IMR-90 (cell line): Measurements from ENCODE around the gene MILR1. TPM values are rescaled to one million over a fixed set of nuclear protein-coding genes. Genes with fewer than 3 reads are reported as not detected.

Source experiments
- ATAC-seq: fragments of 200-7000 bp; cut with Tn5 transposase; 2 replicates; pipeline ENCODE4 v1.9.1; 2020; ENCODE audit warnings: low read depth, mild to moderate bottlenecking, moderate library complexity
- BruUV-seq: library from RNA; stranded (reverse); fragments of 400-500 nt; replicated peaks from 2 replicates; lab custom pipeline; 2021; lab: Mats Ljungman, UMichigan
- CTCF ChIA-PET: fragments of 300-600 bp; formaldehyde crosslinking; extraction: SDS; loops from one replicate; lab custom pipeline; 2021; ENCODE audit warnings: antibody characterized with exemption; lab: Yijun Ruan, JAX
- POLR2A ChIA-PET: fragments of 300-600 bp; sonication (Branson Sonifier 250); formaldehyde crosslinking; loops from one replicate; lab custom pipeline; 2022; ENCODE audit warnings: antibody characterized with exemption; ENCODE audit not compliant: unreplicated experiment; lab: Charles Lee
- DNase-seq: peaks from one replicate; pipeline ENCODE4 v3.0.0; 2013
- H2AFZ ChIP-seq: replicated peaks from 2 replicates; pipeline ENCODE3; 2013; ENCODE audit warnings: low read length, mild to moderate bottlenecking; ENCODE audit not compliant: poor library complexity
- H2AK5ac ChIP-seq: 2 replicates; pipeline ENCODE4 v1.6.1; 2013; ENCODE audit warnings: low read depth, low read length, inconsistent platforms
- H2AK9ac ChIP-seq: replicated peaks from 2 replicates; pipeline ENCODE3; 2013; ENCODE audit warnings: mild to moderate bottlenecking, low read depth, low read length, moderate library complexity; ENCODE audit not compliant: poor library complexity
- H2BK120ac ChIP-seq: 2 replicates; pipeline ENCODE4 v1.6.1; 2013; ENCODE audit warnings: low read depth, low read length, inconsistent platforms
- H2BK15ac ChIP-seq: 3 replicates; pipeline ENCODE4 v1.6.1; 2013; ENCODE audit warnings: low read depth, low read length, inconsistent platforms
- H2BK20ac ChIP-seq: 2 replicates; pipeline ENCODE4 v1.6.1; 2013; ENCODE audit warnings: low read depth, mild to moderate bottlenecking, inconsistent platforms, low read length, moderate library complexity
- H2BK5ac ChIP-seq: 2 replicates; pipeline ENCODE4 v1.6.1; 2013; ENCODE audit warnings: mild to moderate bottlenecking, low read depth, low read length, inconsistent platforms; ENCODE audit not compliant: poor library complexity, severe bottlenecking
- H3K14ac ChIP-seq: replicated peaks from 2 replicates; pipeline ENCODE4 v1.6.1; 2013; ENCODE audit warnings: low read depth, low read length, inconsistent platforms
- H3K18ac ChIP-seq: 2 replicates; pipeline ENCODE4 v1.6.1; 2013; ENCODE audit warnings: low read depth, low read length, control low read depth
- H3K23ac ChIP-seq: 2 replicates; pipeline ENCODE4 v1.6.1; 2013; ENCODE audit warnings: low read depth, low read length, inconsistent platforms
- H3K27ac ChIP-seq: 2 replicates; pipeline ENCODE4 v1.5.1; 2013; ENCODE audit warnings: mild to moderate bottlenecking, control low read depth, low read length; ENCODE audit not compliant: insufficient read depth
- H3K27me3 ChIP-seq: 2 replicates; pipeline ENCODE4 v1.6.1; 2013; ENCODE audit warnings: low read length; ENCODE audit not compliant: control insufficient read depth, insufficient read depth
- H3K36me3 ChIP-seq: 2 replicates; pipeline ENCODE4 v1.6.1; 2013; ENCODE audit warnings: low read length, mixed read lengths; ENCODE audit not compliant: control insufficient read depth, insufficient read depth
- H3K4ac ChIP-seq: 2 replicates; pipeline ENCODE4 v1.6.1; 2013; ENCODE audit warnings: low read depth, low read length, inconsistent platforms
- H3K4me1 ChIP-seq: 2 replicates; pipeline ENCODE4 v1.6.1; 2013; ENCODE audit warnings: low read length, mixed read lengths; ENCODE audit not compliant: control insufficient read depth, insufficient read depth
- H3K4me2 ChIP-seq: 2 replicates; pipeline ENCODE4 v1.6.1; 2013; ENCODE audit warnings: low read depth, mild to moderate bottlenecking, control low read depth, low read length, moderate library complexity
- H3K4me3 ChIP-seq: 2 replicates; pipeline ENCODE4 v1.5.1; 2013; ENCODE audit warnings: low read depth, mild to moderate bottlenecking, control low read depth, low read length, moderate library complexity; ENCODE audit not compliant: insufficient read depth
- H3K56ac ChIP-seq: 2 replicates; pipeline ENCODE4 v1.6.1; 2013; ENCODE audit warnings: low read length, inconsistent platforms; ENCODE audit not compliant: insufficient read depth; ENCODE audit errors: extremely low read depth
- H3K79me1 ChIP-seq, 2 experiments: 2 replicates each; pipeline ENCODE4 v1.6.1; 2013; ENCODE audit warnings: low read length in 2 of 2, inconsistent platforms in 1 of 2, low read depth in 1 of 2
- H3K9ac ChIP-seq: 2 replicates; pipeline ENCODE4 v1.6.1; 2013; ENCODE audit warnings: low read depth, low read length, control low read depth
- H3K9me1 ChIP-seq: 2 replicates; pipeline ENCODE4 v1.6.1; 2013; ENCODE audit warnings: low read length, inconsistent platforms; ENCODE audit not compliant: insufficient read depth
- H3K9me3 ChIP-seq: 2 replicates; pipeline ENCODE4 v1.6.1; 2013; ENCODE audit warnings: low read length; ENCODE audit not compliant: control insufficient read depth, insufficient read depth
- H4K20me1 ChIP-seq: 2 replicates; pipeline ENCODE4 v1.6.1; 2013; ENCODE audit warnings: low read length, inconsistent platforms; ENCODE audit not compliant: insufficient read depth
- H4K5ac ChIP-seq: 2 replicates; pipeline ENCODE4 v1.6.1; 2013; ENCODE audit warnings: mild to moderate bottlenecking, low read depth, low read length, control low read depth
- H4K8ac ChIP-seq, 2 experiments: 2 replicates each; pipeline ENCODE4 v1.6.1; 2013; ENCODE audit warnings: low read depth in 2 of 2, low read length in 2 of 2, control low read depth in 1 of 2, inconsistent platforms in 1 of 2
- H4K91ac ChIP-seq: 2 replicates; pipeline ENCODE4 v1.6.1; 2013; ENCODE audit warnings: low read depth, low read length, inconsistent platforms; ENCODE audit not compliant: insufficient read depth
- CEBPB ChIP-seq: IDR thresholded peaks from 2 replicates; pipeline ENCODE4 v1.6.1; 2012; ENCODE audit warnings: low read depth, low read length, improper control_type of control experiment
- whole genome bisulfite sequencing, 2 experiments: methylation state at CpG; one replicate each; pipeline versions ENCODE4 v1.1.5 to v1.1.7; 2013; ENCODE audit warnings: missing lambda C conversion rate in 2 of 2; ENCODE audit not compliant: insufficient read length in 1 of 2; ENCODE audit errors: extremely low coverage in 2 of 2; 5-methylcytosine and 5-hydroxymethylcytosine counted together
- dilution Hi-C: fragments of 300-500 bp; cut with HindIII; formaldehyde crosslinking; loops from one replicate; pipeline ENCODE4 v1.14.3; 2018; ENCODE audit warnings: low sequenced_read_pairs; ENCODE audit not compliant: unreplicated experiment
- in situ Hi-C: fragments of 300-500 bp; cut with MboI; formaldehyde crosslinking; loops from 3 replicates; pipeline ENCODE4 v1.14.3; 2019; ENCODE audit warnings: low sequenced_read_pairs, inconsistent platforms, mixed read lengths
- intact Hi-C: fragments of 100-400 bp; cut with micrococcal nuclease; formaldehyde crosslinking; loops from 2 replicates; pipeline ENCODE4 v1.10.0; 2022
- polyA plus RNA-seq, 3 experiments: library from polyadenylated mRNA; depleted of rRNA; stranded (reverse); fragments of >200 nt; gene quantifications; 2 replicates each; pipeline ENCODE4 v1.2.3, GENCODE V29; 2012; ENCODE audit warnings: low replicate concordance in 1 of 3
- total RNA-seq: library from RNA; depleted of rRNA; stranded (reverse); fragments of >200 nt; gene quantifications from 2 replicates; pipeline ENCODE4 v1.2.3, GENCODE V29; 2012

The MILR1 gene
- total and polyA plus RNA-seq, 2 of the 4 experiments (the other 2 are of a cell fraction), result 0.36 to 0.44 TPM

DNA sequence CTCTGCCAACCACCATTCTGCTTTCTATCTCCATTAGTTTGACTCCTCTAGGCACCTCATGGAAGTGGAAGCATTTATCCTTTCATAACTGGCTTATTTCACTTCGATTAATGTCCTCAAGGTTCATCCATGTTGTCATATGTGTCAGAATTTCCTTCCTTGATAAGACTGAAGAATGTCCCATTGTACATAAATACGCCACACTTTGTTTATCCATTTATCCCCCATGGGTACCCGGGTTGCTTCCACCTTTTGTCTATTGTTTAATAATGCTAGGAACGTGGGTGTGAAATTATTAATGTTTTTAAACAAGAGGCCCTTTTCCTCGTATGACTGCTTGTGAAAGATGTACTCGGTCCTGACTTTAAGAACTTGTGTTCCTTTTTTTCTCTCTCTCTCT is 12.9 kb downstream of the MILR1 start:
- dilution Hi-C loops, result no loop called here
- POLR2A ChIA-PET, result no interaction called here
- no peak for ATAC-seq

More for the DNA sequence above, 12.9 kb downstream of the MILR1 start:
- intact Hi-C loops (no loop called here), in situ Hi-C loops (no loop called here)
- BruUV-seq, result no TSS peak
- Histone ChIP-seq H4K8ac (no peak overlapping the region), H3K27ac (no peak overlapping the region), H3K36me3 (no peaks in the 10 kb centered on the region), H2BK5ac (no peak overlapping the region), H2AK5ac (no peak overlapping the region), H3K18ac (no peak overlapping the region), H2AK9ac (no peak overlapping the region), H2BK15ac (no peak overlapping the region), H4K91ac (no peak overlapping the region), H3K4me3 (no peak overlapping the region), H3K9me1 (peaks cover 11% of the 10 kb centered on the region; the same call in 1 of the 2 replicates), H4K20me1 (no peaks in the 10 kb centered on the region), H3K23ac (no peak overlapping the region), H3K9me3 (no peaks in the 10 kb centered on the region), H3K79me1 (no peaks in the 10 kb centered on the region), H2BK120ac (no peak overlapping the region), H4K5ac (no peak overlapping the region), H2BK20ac (no peak overlapping the region), H3K9ac (no peak overlapping the region), H3K56ac (no peak overlapping the region), H3K27me3 (no peaks in the 10 kb centered on the region; the same call in none of the 2 replicates), H3K4me2 (no peak overlapping the region), H3K4ac (no peak overlapping the region), H2AFZ (no peak overlapping the region), H3K4me1 (peaks cover 8% of the 10 kb centered on the region), H3K14ac (no peak overlapping the region)
- WGBS, 2 experiments, result 100% methylated on average over 1 of the region's 6 CpGs; no CpG with 5 or more reads in 1 of the 2 experiments
- no peak for DNase-seq
- CTCF ChIA-PET, result no interaction called here
- TF ChIP-seq CEBPB, result no peak
